Vagina (tissue), 2 donors: ENCODE results near the gene AGBL4. TPM values are rescaled to one million over a fixed set of nuclear protein-coding genes. Genes with fewer than 3 reads are reported as not detected.

Experiments used
- DNase-seq, 2 donors: peaks; one replicate each; pipeline ENCODE4 v3.0.0-alpha.2; 2017; ENCODE audit errors: extremely low spot score in 2 of 2
- H3K27ac ChIP-seq: fragments of 200-600 bp; sonication (generic); one replicate; pipeline ENCODE4 v1.5.1; 2019
- H3K27me3 ChIP-seq: fragments of 200-600 bp; sonication (generic); one replicate; pipeline ENCODE4 v1.5.1; 2019
- H3K36me3 ChIP-seq, 2 donors: fragments of 200-600 bp; sonication (generic); one replicate each; pipeline ENCODE4 v1.5.1; 2017 to 2019
- H3K4me1 ChIP-seq: fragments of 200-600 bp; sonication (generic); one replicate; pipeline ENCODE4 v1.5.1; 2019
- H3K4me3 ChIP-seq, 2 donors: fragments of 200-600 bp; sonication (generic); 1 replicate in 1 of 2; 2 replicates in 1 of 2; pipeline ENCODE4 v1.5.1; 2016 to 2019
- H3K9me3 ChIP-seq: fragments of 200-600 bp; sonication (generic); one replicate; pipeline ENCODE4 v1.5.1; 2019
- CTCF ChIP-seq, 3 experiments: fragments of 450-650 bp in 2 of 3; fragments of 200-600 bp in 1 of 3; sonication (generic) in 1 of 3; IDR thresholded peaks; one replicate each; pipeline ENCODE4 v1.5.1; 2017 to 2019; ENCODE audit warnings: antibody characterized with exemption in 3 of 3, mild to moderate bottlenecking in 2 of 3, moderate library complexity in 2 of 3
- POLR2A ChIP-seq, 2 donors: fragments of 450-650 bp; IDR thresholded peaks; one replicate each; pipeline ENCODE4 v1.6.1; 2017; ENCODE audit warnings: antibody characterized with exemption in 2 of 2, mild to moderate bottlenecking in 2 of 2, moderate library complexity in 2 of 2
- POLR2AphosphoS5 ChIP-seq, 2 donors: sonication (generic); formaldehyde crosslinking; IDR thresholded peaks; one replicate each; pipeline ENCODE4 v1.9.0; 2017; ENCODE audit warnings: antibody characterized with exemption in 2 of 2, mild to moderate bottlenecking in 2 of 2, low read depth in 1 of 2; ENCODE audit not compliant: insufficient read depth in 1 of 2
- intact Hi-C: fragments of 100-400 bp; cut with DNase I; formaldehyde crosslinking; loops from one replicate; pipeline ENCODE4 v1.15.1; 2023
- total RNA-seq: library from RNA; depleted of rRNA; stranded (reverse); fragments of >200 nt; gene quantifications from one replicate; pipeline ENCODE4 v1.2.3, GENCODE V29; 2016

Gene AGBL4
- total RNA-seq, 1 donor from 2014 or later, result not detected

- H3K27me3 ChIP-seq, result no peaks in the 10 kb centered on the region
- H3K4me1 ChIP-seq, result no peaks in the 10 kb centered on the region
- no peak overlapping the region for H3K27ac ChIP-seq
- TF ChIP-seq POLR2AphosphoS5 (IDR thresholded peaks at IDR 0.05; ENCODE audit: insufficient read depth in 1 of 2, low read depth in 1 of 2) (no peak), POLR2A (IDR thresholded peaks at IDR 0.05) (no peak), CTCF (IDR thresholded peaks at IDR 0.05) (no peak)
- no peak for DNase-seq
- no peaks in the 10 kb centered on the region for H3K9me3 ChIP-seq
- H3K36me3 ChIP-seq, result no peaks in the 10 kb centered on the region
- H3K4me3 ChIP-seq, result no peak overlapping the region
- intact Hi-C loops, result no loop called here
Observed at GRCh38 chr1:48576565-48576964, 1447.2 kb downstream of the AGBL4 start.

- no peaks in the 10 kb centered on the region for H3K27me3 ChIP-seq
- no peaks in the 10 kb centered on the region for H3K36me3 ChIP-seq
- no peaks in the 10 kb centered on the region for H3K9me3 ChIP-seq
- no peak overlapping the region for H3K27ac ChIP-seq
- intact Hi-C loops, result no loop called here
- TF ChIP-seq POLR2AphosphoS5 (IDR thresholded peaks at IDR 0.05; ENCODE audit: insufficient read depth in 1 of 2, low read depth in 1 of 2), result no peak
- peak in 2 of 3 experiments; percentile 23 to 50 for TF ChIP-seq CTCF (IDR thresholded peaks at IDR 0.05)
- H3K4me1 ChIP-seq, result no peaks in the 10 kb centered on the region
- no peak overlapping the region for H3K4me3 ChIP-seq
- DNase-seq, result no peak
Observed at GRCh38 chr1:48572646-48573258, 1451.0 kb downstream of the AGBL4 start.

- intact Hi-C loops, result no loop called here
Observed at GRCh38 chr1:48572134-48572533, 1451.6 kb downstream of the AGBL4 start.

GRCh38 chr1:48571303-48571987 lies 1452.3 kb downstream of the AGBL4 start:
- no peaks in the 10 kb centered on the region for H3K27me3 ChIP-seq
- DNase-seq, result no peak
- H3K36me3 ChIP-seq, result no peaks in the 10 kb centered on the region
- H3K9me3 ChIP-seq, result no peaks in the 10 kb centered on the region
- no peak for TF ChIP-seq POLR2A (IDR thresholded peaks at IDR 0.05)
- no peak for TF ChIP-seq CTCF (IDR thresholded peaks at IDR 0.05)
- TF ChIP-seq POLR2AphosphoS5 (IDR thresholded peaks at IDR 0.05; ENCODE audit: insufficient read depth in 1 of 2, low read depth in 1 of 2), result no peak
- no peaks in the 10 kb centered on the region for H3K4me1 ChIP-seq
- intact Hi-C loops, result no loop called here
- no peak overlapping the region for H3K27ac ChIP-seq
- H3K4me3 ChIP-seq, result no peak overlapping the region

More at GRCh38 chr1:48572134-48572533, 1451.6 kb downstream of the AGBL4 start:
- no peak overlapping the region for H3K4me3 ChIP-seq
- DNase-seq, result no peak
- no peak overlapping the region for H3K27ac ChIP-seq
- H3K27me3 ChIP-seq, result no peaks in the 10 kb centered on the region
- H3K9me3 ChIP-seq, result no peaks in the 10 kb centered on the region
- no peaks in the 10 kb centered on the region for H3K36me3 ChIP-seq
- TF ChIP-seq CTCF (IDR thresholded peaks at IDR 0.05) (no peak), POLR2A (IDR thresholded peaks at IDR 0.05) (no peak), POLR2AphosphoS5 (IDR thresholded peaks at IDR 0.05; ENCODE audit: insufficient read depth in 1 of 2, low read depth in 1 of 2) (no peak)
- H3K4me1 ChIP-seq, result no peaks in the 10 kb centered on the region

- Histone ChIP-seq H3K36me3 (no peaks in the 10 kb centered on the region), H3K27ac (no peak overlapping the region), H3K27me3 (no peaks in the 10 kb centered on the region), H3K4me1 (no peaks in the 10 kb centered on the region), H3K9me3 (no peaks in the 10 kb centered on the region), H3K4me3 (no peak overlapping the region)
- no peak for TF ChIP-seq POLR2A (IDR thresholded peaks at IDR 0.05)
- TF ChIP-seq POLR2AphosphoS5 (IDR thresholded peaks at IDR 0.05; ENCODE audit: insufficient read depth in 1 of 2, low read depth in 1 of 2), result no peak
- TF ChIP-seq CTCF (IDR thresholded peaks at IDR 0.05), result no peak
- DNase-seq, result no peak
- intact Hi-C loops, result no loop called here
Observed at GRCh38 chr1:48570568-48570967, 1453.2 kb downstream of the AGBL4 start.
